SK-N-SH treated with all-trans-retinoic acid at 6 μM for 48 hours (cell line): ENCODE results near the gene PKDCC.

Experiments
- ATAC-seq: fragments of 200-7000 bp; cut with Tn5 transposase; 3 replicates; pipeline ENCODE4 v1.9.1; 2020; ENCODE audit warnings: mild to moderate bottlenecking, moderate library complexity
- ARNTL ChIP-seq: fragments of 450-650 bp; formaldehyde crosslinking; IDR thresholded peaks from 2 replicates; pipeline ENCODE4 v1.5.0; 2020; ENCODE audit warnings: low read depth, mild to moderate bottlenecking, moderate library complexity, borderline replicate concordance
- BACH2 ChIP-seq: fragments of 250-450 bp; sonication (Bioruptor Pico); IDR thresholded peaks from 2 replicates; pipeline ENCODE4 v1.9.0; 2021; ENCODE audit warnings: mild to moderate bottlenecking, borderline replicate concordance
- ESRRG ChIP-seq: fragments of 250-450 bp; sonication (Bioruptor Pico); IDR thresholded peaks from 2 replicates; pipeline ENCODE4 v1.6.1; 2021; ENCODE audit warnings: mild to moderate bottlenecking
- GLIS3 ChIP-seq: fragments of 250-450 bp; sonication (Bioruptor Pico); IDR thresholded peaks from 2 replicates; pipeline ENCODE4 v1.5.0; 2020; ENCODE audit warnings: mild to moderate bottlenecking, moderate library complexity
- ISL1 ChIP-seq: fragments of 250-450 bp; sonication (Bioruptor Pico); IDR thresholded peaks from 2 replicates; pipeline ENCODE4 v2.1.2; 2022; ENCODE audit warnings: mild to moderate bottlenecking, moderate library complexity
- RARB ChIP-seq: fragments of 250-450 bp; sonication (Bioruptor Pico); IDR thresholded peaks from 2 replicates; pipeline ENCODE4 v1.8.0; 2021; ENCODE audit warnings: mild to moderate bottlenecking, moderate library complexity
- SNAI2 ChIP-seq: fragments of 250-450 bp; sonication (Bioruptor Pico); IDR thresholded peaks from 2 replicates; pipeline ENCODE4 v1.5.0; 2020; ENCODE audit warnings: mild to moderate bottlenecking, moderate library complexity
- TCF4 ChIP-seq: fragments of 250-450 bp; sonication (Bioruptor Pico); IDR thresholded peaks from 2 replicates; pipeline ENCODE4 v1.8.0; 2021; ENCODE audit warnings: mild to moderate bottlenecking, moderate library complexity, borderline replicate concordance
- TOX ChIP-seq: fragments of 250-450 bp; sonication (Bioruptor Pico); IDR thresholded peaks from 2 replicates; pipeline ENCODE4 v1.8.0; 2021; ENCODE audit warnings: mild to moderate bottlenecking, moderate library complexity, borderline replicate concordance
- ZC3H10 ChIP-seq: fragments of 250-450 bp; sonication (Bioruptor Pico); IDR thresholded peaks from 2 replicates; pipeline ENCODE4 v1.5.1; 2021; ENCODE audit warnings: mild to moderate bottlenecking, moderate library complexity
- ZFP3 ChIP-seq: fragments of 250-450 bp; sonication (Bioruptor Pico); IDR thresholded peaks from 2 replicates; pipeline ENCODE4 v1.5.0; 2020; ENCODE audit warnings: mild to moderate bottlenecking, moderate library complexity
- ZFP30 ChIP-seq: fragments of 450-650 bp; formaldehyde crosslinking; IDR thresholded peaks from 2 replicates; pipeline ENCODE4 v1.5.0; 2022; ENCODE audit warnings: mild to moderate bottlenecking, moderate library complexity
- ZNF565 ChIP-seq: fragments of 450-650 bp; formaldehyde crosslinking; conservative IDR thresholded peaks from 2 replicates; pipeline ENCODE4 v1.5.0; 2020; ENCODE audit warnings: low read depth, mild to moderate bottlenecking, moderate library complexity
- ZNF70 ChIP-seq: fragments of 450-650 bp; formaldehyde crosslinking; IDR thresholded peaks from 2 replicates; pipeline ENCODE4 v1.5.0; 2020; ENCODE audit warnings: mild to moderate bottlenecking, moderate library complexity
- ZNF8 ChIP-seq: fragments of 450-650 bp; formaldehyde crosslinking; IDR thresholded peaks from 2 replicates; pipeline ENCODE4 v1.5.0; 2020; ENCODE audit warnings: mild to moderate bottlenecking, moderate library complexity
- TF ChIP-seq, protein P1 (sequence below): fragments of 250-450 bp; sonication (Bioruptor Pico); IDR thresholded peaks from 2 replicates; pipeline ENCODE4 v1.5.1; 2021; ENCODE audit warnings: mild to moderate bottlenecking, moderate library complexity
- TF ChIP-seq, protein P2 (sequence below): fragments of 250-450 bp; sonication (Bioruptor Pico); IDR thresholded peaks from 2 replicates; pipeline ENCODE4 v1.5.0; 2020; ENCODE audit warnings: mild to moderate bottlenecking, moderate library complexity
- TF ChIP-seq, protein P3 (sequence below): fragments of 250-450 bp; sonication (Bioruptor Pico); IDR thresholded peaks from 2 replicates; pipeline ENCODE4 v1.5.1; 2020; ENCODE audit warnings: low read depth, mild to moderate bottlenecking, moderate library complexity
- TF ChIP-seq, protein P4 (sequence below): fragments of 250-450 bp; sonication (Bioruptor Pico); IDR thresholded peaks from 2 replicates; pipeline ENCODE4 v1.8.0; 2020; ENCODE audit warnings: mild to moderate bottlenecking, moderate library complexity, borderline replicate concordance
- TF ChIP-seq, protein P5 (sequence below): fragments of 250-450 bp; sonication (Bioruptor Pico); IDR thresholded peaks from 2 replicates; pipeline ENCODE4 v1.8.0; 2021; ENCODE audit warnings: low read depth, mild to moderate bottlenecking, moderate library complexity, borderline replicate concordance

The PKDCC gene

GRCh38 chr2:42040643-42041278 lies 7.1 kb upstream of the PKDCC start:
- ATAC-seq: no peak
- TF ChIP-seq, protein P1, sequence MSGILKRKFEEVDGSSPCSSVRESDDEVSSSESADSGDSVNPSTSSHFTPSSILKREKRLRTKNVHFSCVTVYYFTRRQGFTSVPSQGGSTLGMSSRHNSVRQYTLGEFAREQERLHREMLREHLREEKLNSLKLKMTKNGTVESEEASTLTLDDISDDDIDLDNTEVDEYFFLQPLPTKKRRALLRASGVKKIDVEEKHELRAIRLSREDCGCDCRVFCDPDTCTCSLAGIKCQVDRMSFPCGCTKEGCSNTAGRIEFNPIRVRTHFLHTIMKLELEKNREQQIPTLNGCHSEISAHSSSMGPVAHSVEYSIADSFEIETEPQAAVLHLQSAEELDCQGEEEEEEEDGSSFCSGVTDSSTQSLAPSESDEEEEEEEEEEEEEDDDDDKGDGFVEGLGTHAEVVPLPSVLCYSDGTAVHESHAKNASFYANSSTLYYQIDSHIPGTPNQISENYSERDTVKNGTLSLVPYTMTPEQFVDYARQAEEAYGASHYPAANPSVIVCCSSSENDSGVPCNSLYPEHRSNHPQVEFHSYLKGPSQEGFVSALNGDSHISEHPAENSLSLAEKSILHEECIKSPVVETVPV (CRISPR knock-in tag): no peak
- TF ChIP-seq RARB (CRISPR knock-in tag): no peak
- TF ChIP-seq, all 23 proteins: peak for 0

GRCh38 chr2:42041377-42042127 lies 6.3 kb upstream of the PKDCC start:
- TF ChIP-seq ZFP30 (CRISPR knock-in tag) (no peak), GLIS3 (no peak)
- TF ChIP-seq, protein P2, sequence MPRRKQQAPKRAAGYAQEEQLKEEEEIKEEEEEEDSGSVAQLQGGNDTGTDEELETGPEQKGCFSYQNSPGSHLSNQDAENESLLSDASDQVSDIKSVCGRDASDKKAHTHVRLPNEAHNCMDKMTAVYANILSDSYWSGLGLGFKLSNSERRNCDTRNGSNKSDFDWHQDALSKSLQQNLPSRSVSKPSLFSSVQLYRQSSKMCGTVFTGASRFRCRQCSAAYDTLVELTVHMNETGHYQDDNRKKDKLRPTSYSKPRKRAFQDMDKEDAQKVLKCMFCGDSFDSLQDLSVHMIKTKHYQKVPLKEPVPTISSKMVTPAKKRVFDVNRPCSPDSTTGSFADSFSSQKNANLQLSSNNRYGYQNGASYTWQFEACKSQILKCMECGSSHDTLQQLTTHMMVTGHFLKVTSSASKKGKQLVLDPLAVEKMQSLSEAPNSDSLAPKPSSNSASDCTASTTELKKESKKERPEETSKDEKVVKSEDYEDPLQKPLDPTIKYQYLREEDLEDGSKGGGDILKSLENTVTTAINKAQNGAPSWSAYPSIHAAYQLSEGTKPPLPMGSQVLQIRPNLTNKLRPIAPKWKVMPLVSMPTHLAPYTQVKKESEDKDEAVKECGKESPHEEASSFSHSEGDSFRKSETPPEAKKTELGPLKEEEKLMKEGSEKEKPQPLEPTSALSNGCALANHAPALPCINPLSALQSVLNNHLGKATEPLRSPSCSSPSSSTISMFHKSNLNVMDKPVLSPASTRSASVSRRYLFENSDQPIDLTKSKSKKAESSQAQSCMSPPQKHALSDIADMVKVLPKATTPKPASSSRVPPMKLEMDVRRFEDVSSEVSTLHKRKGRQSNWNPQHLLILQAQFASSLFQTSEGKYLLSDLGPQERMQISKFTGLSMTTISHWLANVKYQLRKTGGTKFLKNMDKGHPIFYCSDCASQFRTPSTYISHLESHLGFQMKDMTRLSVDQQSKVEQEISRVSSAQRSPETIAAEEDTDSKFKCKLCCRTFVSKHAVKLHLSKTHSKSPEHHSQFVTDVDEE (CRISPR knock-in tag): no peak
- no peak for ATAC-seq

GRCh38 chr2:42042631-42043355 lies 5.0 kb upstream of the PKDCC start:
- TF ChIP-seq ZNF8 (no peak), ZFP30 (CRISPR knock-in tag) (no peak), TOX (no peak), ZFP3 (no peak), ISL1 (CRISPR knock-in tag) (no peak), ESRRG (no peak), SNAI2 (CRISPR knock-in tag) (no peak), ZC3H10 (no peak), RARB (CRISPR knock-in tag) (no peak), ZNF565 (CRISPR knock-in tag) (no peak), ZNF70 (CRISPR knock-in tag) (no peak), ARNTL (CRISPR knock-in tag) (no peak), BACH2 (CRISPR knock-in tag) (no peak), GLIS3 (no peak), TCF4 (no peak)
- TF ChIP-seq, protein P3, sequence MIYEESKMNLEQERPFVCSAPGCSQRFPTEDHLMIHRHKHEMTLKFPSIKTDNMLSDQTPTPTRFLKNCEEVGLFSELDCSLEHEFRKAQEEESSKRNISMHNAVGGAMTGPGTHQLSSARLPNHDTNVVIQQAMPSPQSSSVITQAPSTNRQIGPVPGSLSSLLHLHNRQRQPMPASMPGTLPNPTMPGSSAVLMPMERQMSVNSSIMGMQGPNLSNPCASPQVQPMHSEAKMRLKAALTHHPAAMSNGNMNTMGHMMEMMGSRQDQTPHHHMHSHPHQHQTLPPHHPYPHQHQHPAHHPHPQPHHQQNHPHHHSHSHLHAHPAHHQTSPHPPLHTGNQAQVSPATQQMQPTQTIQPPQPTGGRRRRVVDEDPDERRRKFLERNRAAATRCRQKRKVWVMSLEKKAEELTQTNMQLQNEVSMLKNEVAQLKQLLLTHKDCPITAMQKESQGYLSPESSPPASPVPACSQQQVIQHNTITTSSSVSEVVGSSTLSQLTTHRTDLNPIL (CRISPR knock-in tag): no peak
- TF ChIP-seq, protein P4, sequence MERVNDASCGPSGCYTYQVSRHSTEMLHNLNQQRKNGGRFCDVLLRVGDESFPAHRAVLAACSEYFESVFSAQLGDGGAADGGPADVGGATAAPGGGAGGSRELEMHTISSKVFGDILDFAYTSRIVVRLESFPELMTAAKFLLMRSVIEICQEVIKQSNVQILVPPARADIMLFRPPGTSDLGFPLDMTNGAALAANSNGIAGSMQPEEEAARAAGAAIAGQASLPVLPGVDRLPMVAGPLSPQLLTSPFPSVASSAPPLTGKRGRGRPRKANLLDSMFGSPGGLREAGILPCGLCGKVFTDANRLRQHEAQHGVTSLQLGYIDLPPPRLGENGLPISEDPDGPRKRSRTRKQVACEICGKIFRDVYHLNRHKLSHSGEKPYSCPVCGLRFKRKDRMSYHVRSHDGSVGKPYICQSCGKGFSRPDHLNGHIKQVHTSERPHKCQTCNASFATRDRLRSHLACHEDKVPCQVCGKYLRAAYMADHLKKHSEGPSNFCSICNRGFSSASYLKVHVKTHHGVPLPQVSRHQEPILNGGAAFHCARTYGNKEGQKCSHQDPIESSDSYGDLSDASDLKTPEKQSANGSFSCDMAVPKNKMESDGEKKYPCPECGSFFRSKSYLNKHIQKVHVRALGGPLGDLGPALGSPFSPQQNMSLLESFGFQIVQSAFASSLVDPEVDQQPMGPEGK (CRISPR knock-in tag): no peak
- TF ChIP-seq, protein P5, sequence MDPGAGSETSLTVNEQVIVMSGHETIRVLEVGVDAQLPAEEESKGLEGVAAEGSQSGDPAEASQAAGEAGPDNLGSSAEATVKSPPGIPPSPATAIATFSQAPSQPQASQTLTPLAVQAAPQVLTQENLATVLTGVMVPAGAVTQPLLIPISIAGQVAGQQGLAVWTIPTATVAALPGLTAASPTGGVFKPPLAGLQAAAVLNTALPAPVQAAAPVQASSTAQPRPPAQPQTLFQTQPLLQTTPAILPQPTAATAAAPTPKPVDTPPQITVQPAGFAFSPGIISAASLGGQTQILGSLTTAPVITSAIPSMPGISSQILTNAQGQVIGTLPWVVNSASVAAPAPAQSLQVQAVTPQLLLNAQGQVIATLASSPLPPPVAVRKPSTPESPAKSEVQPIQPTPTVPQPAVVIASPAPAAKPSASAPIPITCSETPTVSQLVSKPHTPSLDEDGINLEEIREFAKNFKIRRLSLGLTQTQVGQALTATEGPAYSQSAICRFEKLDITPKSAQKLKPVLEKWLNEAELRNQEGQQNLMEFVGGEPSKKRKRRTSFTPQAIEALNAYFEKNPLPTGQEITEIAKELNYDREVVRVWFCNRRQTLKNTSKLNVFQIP (CRISPR knock-in tag): no peak
- ATAC-seq: no peak
